ENCODE data around the gene ATAD3A. TPM values are rescaled to one million over a fixed set of nuclear protein-coding genes. Genes with fewer than 3 reads are reported as not detected.

ATAD3A gene
- total and polyA plus RNA-seq, 2 of the 4 experiments (the other 2 are of a cell fraction): 27.2 to 34.0 TPM

DNA sequence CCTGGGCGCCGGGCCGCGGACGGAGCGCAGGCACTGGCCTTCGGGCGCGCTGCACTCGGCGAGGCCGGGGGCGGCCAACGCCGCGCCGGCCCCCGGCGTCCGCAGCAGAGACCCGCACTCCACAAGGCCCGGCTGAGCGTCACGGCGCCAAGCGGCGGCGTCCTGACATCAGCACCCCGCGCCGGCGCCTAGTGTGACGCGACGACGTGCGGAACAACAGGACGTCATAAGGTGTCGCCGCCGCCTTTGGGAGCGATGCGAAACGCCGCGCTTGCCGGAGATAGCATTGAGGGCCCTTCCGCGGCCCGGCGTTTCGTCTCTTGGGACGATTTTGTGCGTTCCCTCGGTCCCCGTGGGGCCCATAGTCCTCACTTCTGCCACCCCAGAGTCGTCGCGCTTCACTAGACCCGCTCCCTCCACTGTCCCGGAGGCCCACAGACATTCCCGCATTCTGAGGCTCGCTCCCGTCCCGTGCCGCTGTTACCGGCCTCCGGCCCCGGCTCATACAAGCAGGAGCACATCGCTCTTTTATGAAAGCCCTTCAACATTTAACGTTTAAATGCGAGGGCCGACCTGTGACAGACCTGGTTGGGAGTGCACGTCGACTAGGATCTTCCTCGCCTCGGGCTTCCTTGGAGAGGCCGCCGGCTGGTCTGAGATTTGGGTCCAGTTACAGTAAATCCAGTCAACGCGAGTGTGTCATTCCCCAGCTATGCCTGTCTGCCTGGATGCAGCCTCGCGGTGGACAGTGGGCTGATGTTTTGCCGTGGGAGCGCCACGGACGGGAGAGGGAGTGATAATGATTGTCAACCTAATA lies 63.0 kb downstream of the ATAD3A start, which contains the start of gene SSU72 (continued):
- TF ChIP-seq CEBPB (IDR thresholded peaks at IDR 0.05; ENCODE audit: low read depth, low read length): no peak
- no peak for TF ChIP-seq RFX5 (IDR thresholded peaks at IDR 0.05; ENCODE audit: low read depth, low read length)
- no peak for TF ChIP-seq RAD21 (IDR thresholded peaks at IDR 0.05; ENCODE audit: low read length)
- no peak for TF ChIP-seq MAFK (IDR thresholded peaks at IDR 0.05; ENCODE audit: low read depth, low read length)
- TF ChIP-seq NFE2L2 (IDR thresholded peaks at IDR 0.05; ENCODE audit: low read depth, low read length): peak; percentile 26; the same call in 1 of the 2 replicates
- TF ChIP-seq, protein P1, sequence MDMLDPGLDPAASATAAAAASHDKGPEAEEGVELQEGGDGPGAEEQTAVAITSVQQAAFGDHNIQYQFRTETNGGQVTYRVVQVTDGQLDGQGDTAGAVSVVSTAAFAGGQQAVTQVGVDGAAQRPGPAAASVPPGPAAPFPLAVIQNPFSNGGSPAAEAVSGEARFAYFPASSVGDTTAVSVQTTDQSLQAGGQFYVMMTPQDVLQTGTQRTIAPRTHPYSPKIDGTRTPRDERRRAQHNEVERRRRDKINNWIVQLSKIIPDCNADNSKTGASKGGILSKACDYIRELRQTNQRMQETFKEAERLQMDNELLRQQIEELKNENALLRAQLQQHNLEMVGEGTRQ (IDR thresholded peaks at IDR 0.05; ENCODE audit: low read depth, low read length): 0 out of 2 replicates have a peak, but pooled peaks have one; percentile 8
- no peak for TF ChIP-seq CHD1 (IDR thresholded peaks at IDR 0.05; ENCODE audit: low read depth, low read length)

All from IMR-90 (cell line).